Activated CD4-positive, alpha-beta T cell treated with anti-CD3 and anti-CD28 coated beads, Interleukin-2, amount 50 U/mL, for 4 hours (primary cell): ENCODE measurements around the gene INPP5D.
A peak's percentile ranks its signal among the peaks of the same experiment; 100 is the strongest.
"Not testable (repeated sequence)": the region's sequence is repeated elsewhere in the genome, so short reads cannot be mapped to it uniquely, and the experiment has no call there.

ENCODE experiments used
- DNase-seq, 2 experiments: peaks; one replicate each; pipeline ENCODE4 v3.0.0-alpha.2; 2020

The INPP5D gene

DNA sequence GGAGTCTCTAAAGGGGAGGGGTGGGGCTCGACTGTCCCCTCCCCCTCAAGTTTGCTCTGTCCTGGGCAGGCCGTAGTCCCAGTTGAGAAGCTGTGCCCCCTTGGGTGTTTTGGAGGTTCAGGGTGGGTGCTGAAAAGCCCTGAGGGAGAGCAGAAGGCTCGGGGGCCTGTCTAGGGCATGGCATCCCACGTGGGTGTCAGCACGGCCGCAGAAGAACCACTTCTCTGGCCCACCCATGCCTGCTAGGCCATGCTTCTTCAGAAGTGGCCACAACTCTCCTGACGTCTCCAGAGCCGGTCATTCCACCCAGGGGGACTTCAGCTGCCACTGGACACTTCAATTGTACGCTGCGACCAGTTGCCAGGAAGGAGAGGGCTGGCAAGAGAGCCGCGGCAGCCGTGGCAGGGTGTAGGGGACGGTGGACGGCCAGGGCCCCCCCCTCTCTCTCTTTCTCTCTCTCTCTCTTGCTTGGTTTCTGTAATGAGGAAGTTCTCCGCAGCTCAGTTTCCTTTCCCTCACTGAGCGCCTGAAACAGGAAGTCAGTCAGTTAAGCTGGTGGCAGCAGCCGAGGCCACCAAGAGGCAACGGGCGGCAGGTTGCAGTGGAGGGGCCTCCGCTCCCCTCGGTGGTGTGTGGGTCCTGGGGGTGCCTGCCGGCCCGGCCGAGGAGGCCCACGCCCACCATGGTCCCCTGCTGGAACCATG, at the start of gene INPP5D:
Gene INPP5D, plus strand, starts transcription at position 546 of the 704 bp plus-strand sequence. Its CDS starts 137 bp downstream, at position 683.
- DNase-seq: peak; percentile 64

DNA sequence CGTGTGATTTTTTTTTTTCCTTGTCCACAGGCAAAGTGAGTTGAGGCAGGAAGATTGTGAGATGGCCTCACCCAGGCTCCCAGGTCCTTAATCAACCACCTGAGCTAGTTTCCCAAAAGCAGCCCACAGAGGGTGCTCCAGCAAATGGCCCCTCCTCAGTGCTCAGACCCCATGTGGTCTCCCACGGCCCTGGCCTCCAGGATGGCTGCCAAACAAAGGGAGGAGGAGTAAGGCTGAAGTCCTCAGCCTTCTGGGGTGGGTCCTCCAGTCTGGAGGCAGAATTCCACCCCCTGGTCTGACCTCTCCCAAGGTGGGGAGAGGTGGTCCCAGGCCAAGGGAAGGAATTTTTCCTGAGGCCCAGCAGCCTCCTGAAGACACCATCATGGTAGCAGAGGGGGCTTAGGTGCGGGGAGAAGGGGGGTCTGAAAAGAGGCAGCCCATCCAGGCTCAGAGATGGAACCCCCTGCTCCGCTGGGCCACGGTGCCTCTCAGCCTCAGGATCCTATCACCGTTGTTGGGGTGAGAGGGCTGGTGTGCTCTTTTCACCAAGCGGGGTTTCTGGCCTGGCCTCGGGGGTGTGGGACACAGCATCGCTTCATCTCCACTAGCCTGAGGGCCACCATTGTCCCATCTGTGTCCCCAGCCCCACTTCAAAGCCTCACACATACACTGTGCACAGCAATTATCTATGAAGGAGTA, 49.4 kb upstream of the INPP5D start:
- no peak for DNase-seq

DNA sequence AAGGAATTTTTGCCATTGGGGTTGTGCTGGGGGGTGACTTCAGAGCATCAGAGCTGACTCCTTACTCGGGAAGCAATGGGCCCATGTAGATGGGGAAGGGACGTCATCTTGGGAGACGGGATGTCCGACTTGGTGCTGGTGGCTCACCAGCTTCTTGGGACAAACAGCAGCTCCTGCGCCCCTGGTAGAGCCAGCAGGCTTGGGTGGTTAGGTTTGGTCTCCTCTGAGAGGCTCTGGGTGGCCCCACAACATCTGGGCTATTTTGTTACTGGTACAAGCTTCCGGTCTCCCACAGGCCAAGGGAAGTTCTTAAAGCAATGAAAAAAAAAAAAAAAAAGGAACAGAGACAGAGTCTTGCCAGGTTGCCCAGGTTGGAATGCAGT, 48.9 kb upstream of the INPP5D start:
- DNase-seq: no peak

DNA sequence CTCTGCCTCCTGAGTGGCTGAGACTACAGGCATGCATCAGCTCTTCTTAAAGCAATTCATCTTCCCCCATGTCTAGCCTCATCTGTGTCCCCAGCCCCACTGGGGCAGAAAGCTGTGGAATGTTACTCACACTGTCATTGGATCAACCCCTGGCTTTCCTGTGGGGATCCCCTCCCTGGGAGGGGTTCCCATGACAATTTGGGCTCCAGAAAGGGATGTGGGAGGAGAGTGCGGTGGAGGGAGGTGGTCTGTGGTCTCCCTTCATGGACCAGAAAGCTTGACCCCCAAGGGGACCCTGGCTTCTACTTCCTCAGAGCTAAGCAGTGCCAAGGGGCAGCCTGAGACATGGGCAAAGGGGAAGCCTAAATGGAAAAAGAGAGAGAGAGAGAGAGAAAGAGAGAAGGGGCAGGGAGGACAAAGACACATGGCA, 48.4 kb upstream of the INPP5D start:
- no peak for DNase-seq

DNA sequence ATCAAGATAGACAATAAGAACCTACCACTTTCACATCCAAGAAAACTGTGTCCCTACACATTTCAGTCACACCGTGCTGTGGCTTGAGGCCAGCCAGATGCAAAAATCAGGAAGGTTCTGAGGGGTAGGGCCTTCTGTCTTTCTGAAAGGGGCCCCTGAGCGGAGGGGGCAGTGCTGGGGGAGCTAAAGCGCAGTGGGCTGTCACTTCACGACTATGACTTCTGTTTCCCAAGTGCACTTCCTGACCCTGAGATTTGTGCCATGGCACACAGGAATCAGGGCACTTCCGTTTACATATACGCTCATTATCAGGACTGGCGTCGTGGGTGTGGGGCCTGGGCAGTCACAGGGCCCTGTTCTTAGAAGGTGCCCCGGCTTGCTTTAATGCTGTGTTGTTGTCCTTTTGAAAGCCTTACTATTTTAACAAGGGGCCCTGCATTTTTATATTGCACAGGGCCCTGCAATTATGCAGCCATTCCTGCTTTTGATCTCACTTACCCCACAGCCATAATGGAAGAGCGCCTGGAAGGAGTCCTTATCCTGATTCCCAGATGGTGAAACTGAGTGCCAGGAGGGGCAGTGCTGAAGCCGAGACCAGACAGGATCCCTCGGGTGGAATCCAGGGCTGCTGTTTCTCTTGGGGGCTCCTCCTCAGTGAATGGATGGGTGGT, 47.7 kb upstream of the INPP5D start:
- no peak for DNase-seq

DNA sequence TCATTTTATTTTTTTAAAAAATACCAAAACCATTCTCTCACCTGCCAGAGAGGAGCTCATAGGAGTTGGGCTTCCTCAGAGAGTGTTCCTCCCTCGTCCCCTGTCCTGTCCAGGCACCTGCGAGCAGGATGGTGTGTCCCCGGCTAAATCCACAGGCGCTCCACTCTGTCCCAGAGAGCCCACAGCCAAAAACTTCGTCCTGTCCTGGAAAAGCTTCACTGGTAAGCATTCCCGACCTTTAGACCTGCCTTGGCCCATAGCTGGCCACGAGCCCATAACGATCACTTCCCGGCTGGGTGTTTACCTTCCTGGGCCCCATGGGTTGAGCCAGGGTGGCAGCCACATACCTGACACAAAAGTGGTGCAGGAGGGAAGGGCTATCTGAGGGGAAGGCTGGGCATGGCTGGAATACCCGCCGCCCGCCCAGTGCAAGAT, 47.1 kb upstream of the INPP5D start, which contains the start of gene NGEF:
Gene NGEF, minus strand, starts transcription at position 230 of the 435 bp plus-strand sequence. CDS start 38,366 bp downstream, outside the sequence.
- no peak for DNase-seq

DNA sequence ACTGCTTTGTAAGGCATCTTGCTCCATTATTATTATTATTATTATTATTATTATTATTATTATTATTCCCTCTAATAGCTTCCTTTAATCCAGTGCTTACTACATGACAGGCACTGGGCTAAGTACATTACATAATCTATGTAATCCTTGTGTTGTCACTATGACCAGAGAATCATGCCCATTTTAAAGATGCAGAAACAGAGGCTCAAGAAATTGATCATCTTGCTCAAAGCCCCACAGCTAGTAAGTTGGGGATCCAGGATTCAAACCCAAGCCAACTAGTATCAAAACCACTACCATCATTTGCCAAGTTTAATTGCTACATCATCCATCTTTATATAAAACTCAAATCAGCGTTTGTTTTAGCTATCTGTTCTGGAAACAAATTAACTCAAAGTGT, 46.5 kb upstream of the INPP5D start:
- no peak for DNase-seq

DNA sequence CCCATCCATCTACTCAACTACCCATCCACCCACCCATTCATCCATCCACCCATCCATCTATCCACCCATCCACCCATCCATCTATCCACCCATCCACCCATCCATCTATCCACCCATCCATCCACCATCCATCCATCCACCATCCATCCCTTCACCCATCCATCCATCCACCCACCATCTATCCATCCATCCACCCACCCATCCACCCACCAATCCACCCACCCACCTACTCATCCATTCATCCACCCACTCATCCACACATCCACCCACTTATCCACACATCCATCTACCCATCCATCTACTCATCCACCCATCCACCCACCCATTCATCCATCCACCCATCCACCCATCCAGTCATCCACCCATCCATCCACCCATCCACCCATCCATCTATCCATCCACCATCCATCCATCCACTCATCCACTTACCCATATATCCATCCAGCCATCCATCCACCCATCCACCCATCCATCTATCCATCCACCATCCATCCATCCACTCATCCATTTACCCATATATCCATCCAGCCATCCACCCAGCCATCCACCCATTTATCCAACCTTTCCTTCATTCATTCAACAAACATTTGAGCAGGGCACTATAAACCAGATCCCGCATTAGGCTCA, 45.0 kb upstream of the INPP5D start:
- DNase-seq: no peak

DNA sequence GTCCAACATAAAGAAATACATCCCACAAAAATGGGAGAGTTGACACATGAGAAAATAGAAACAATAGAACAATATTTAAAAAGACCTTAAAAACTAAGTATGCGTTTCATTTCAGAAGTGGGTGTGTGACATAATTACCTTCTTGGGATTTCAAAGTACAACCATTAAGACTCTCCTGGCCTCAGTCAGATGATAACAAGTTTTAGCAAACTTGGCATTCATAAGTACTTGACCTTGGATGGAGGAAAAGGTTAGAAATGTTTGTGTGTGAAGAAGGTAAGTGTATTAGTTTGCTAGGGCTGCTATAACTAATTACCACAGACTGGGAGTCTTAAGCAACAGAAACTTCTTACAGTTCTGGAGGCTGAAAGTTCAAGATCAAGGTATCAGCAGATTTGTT, 42.2 kb upstream of the INPP5D start:
- no peak for DNase-seq

DNA sequence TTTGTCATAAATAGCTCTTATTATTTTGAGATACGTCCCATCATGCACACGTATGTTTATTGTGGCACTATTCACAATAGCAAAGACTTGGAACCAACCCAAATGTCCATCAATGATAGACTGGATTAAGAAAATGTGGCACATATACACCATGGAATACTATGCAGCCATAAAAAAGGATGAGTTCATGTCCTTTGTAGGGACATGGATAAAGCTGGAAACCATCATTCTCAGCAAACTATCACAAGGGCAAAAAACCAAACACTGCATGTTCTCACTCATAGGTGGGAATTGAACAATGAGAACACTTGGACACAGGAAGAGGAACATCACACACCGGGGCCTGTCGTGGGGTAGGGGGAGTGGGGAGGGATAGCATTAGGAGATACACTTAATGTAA, 40.5 kb upstream of the INPP5D start:
- not testable (repeated sequence) for DNase-seq

DNA sequence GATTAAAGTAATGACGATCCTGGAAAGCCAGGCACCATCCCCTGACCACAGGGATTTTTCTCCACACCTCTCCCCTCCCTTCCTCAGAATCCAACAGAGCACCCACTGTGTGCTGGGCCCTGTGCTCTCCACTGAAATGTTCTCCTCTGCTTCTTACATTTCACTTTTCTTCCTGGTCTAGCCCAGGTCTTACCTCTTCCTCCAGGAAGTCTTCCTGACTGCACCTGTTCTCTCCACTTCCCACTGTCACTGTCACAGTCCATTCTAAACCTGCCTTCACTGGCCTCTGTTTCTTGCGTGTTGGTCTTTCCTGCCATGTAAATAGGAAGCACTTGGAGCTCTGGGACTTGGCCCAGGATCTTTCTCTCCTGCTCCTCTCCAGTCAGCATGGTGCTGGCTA, 39.7 kb upstream of the INPP5D start:
- DNase-seq: no peak

DNA sequence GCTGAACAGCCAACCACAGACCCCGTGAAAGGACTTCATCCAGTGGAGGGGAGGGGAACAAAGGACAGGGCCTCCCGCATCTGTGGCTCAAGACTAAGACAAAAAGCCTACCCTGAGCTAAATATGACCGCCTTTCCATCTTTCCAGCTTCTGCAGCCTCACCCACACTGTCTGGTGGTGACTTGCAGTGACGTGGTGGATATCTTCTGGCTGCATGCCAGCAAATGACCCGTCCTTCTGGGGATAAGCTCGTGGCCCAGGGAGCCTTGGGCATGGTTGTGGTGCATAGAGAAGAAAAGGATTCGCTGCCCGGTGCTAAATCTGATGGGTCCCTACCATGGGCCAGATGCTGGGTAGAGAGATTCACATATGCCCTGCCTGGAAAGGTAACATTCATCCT, 38.4 kb upstream of the INPP5D start:
- no peak for DNase-seq

DNA sequence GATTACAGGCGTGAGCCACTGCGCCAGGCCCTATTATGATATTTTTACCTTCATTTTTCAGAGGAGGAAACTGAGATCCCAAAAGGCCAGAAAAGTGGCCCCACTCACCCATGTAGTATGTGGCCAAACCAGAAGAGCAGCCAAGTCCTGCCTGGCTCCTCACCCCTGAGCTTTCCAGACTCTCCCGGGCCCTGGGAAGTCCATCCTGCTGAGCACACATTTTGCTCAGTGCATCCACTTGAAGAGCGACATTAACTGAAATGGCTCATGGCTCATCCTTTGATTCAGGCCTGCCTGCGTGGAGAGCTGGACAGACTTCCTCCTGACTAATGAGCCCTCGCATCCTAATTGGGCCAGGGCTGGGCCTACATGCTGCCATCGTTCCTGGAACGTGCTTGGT, 37.6 kb upstream of the INPP5D start:
- DNase-seq: no peak

DNA sequence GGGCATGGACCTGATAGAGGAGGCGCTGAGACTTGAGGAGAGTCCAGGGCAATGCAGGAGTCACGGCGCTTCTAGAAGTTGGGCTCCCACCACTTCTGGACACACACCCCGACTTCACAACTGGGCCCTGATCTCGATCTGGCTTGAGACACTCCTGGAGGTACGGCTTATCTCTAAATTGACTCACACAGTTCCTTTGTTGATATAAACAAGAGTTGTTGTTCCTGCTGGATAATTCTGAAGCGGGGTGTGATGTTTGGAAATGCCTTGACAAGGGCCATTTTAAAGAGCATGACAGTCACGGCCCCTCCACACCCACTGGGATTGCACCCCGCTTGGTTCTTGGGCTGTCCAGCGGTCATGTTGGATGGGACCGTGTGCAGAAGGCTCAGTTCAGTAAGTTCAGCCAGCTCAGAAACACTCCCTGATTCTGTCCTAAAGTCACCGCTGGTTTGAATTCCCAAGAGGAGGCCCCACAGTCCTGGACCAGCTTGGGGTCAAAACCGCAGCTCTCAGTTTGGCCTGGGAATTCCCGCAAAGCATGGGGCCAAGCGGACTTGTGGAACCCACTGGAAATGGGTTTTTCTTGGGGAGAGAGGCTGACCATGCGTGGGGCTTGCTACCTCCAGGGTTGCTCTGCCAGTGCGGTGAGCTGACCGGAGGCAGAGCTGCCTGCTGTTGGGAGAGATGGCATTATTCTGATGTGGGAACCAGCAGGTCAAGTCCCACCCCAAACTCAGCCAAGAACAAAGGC, 37.0 kb upstream of the INPP5D start:
- no peak for DNase-seq

DNA sequence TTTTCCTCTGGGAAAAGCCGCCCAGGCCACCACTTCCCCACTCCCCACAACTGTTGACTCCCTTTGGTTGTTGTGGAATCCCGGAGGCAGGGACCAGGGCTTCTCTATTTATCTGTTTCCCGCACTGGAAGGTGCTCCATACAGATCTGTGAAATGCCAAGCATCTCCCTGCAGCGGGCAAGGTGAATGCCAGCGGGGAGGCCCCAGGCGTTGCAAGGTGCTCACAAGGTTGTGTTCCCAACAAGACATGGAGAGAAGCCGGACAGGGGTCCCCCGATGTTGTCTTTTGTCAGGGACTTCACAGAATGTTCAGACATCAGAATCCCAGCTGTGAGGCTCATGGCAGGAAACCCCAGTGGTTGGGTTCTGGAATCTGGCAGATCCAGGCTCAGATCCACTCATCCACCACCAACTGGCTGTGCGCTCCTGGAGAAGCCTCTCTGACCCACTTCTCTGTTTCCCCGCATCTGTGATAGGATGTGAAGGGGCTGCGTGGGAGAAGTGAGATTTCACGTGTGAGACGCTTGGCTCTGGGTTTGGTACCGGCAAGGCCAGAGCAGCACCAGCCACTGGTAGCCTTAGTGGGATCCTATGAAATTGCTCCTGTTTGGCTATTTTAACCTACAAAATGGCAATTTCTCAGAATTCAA, 36.3 kb upstream of the INPP5D start:
- DNase-seq: no peak

DNA sequence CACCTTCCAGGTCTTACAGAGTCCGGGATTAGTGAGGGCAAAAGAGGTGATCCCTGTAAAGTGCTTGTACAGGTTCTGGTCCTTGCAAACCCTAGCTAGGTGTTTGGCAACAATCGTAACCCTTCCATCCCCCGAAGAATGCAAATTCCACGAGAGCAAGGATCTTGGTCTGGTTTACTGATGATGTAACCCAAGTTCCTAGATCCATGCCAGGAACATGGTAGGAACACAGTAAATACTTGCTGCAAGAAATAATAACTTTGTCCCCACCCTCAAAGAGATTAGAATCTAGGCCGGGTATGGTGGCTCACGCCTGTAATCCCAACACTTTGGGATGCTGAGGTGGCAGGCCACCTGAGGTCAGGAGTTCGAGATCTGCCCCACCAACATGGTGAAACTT, 34.4 kb upstream of the INPP5D start:
- DNase-seq: no peak

DNA sequence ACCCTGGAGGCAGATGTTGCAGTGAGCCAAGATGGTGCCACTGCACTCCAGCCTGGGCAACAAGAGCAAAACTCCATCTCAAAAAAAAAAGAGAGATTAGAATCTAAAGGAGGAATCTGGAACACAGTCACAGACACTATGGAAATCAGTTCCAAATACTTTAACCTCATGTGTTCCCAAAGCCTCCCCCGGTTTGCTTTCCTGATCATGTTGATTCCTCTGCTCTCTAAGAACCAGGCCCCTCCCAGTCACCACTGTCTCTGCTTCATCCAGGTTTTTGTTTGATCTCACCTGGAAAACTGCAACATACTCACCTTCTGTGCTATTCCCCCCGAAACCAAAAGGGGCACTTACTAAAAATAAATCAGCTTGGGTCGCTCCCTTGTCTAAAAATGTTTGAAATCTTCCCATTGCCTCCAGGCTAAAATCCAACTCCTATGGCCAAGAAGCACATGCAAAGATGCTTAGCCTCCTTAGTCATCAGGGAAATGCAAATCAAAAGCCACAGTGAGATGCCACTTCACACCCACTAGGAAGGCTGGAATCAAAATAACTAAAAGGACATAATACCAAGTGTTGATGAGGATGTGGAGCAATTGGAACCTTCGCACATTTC, 33.8 kb upstream of the INPP5D start:
- DNase-seq: no peak

DNA sequence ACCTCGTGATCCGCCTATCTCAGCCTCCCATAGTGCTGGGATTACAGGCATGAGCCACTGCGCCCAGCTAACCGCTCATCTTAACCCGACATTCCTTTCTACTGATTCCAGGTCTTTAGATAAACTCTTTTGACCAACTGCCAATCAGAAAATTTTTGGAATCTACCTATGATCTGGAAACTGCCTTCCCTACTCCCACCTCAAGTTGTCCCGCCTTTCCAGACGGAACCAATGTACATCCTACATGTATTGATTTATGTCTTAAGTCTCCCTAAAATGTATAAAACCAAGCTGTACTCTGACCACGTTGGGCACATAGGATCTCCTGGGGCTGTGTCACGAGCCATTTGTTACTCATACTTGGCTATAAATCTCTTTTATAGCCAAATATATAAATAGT, 30.8 kb upstream of the INPP5D start:
- DNase-seq: no peak

DNA sequence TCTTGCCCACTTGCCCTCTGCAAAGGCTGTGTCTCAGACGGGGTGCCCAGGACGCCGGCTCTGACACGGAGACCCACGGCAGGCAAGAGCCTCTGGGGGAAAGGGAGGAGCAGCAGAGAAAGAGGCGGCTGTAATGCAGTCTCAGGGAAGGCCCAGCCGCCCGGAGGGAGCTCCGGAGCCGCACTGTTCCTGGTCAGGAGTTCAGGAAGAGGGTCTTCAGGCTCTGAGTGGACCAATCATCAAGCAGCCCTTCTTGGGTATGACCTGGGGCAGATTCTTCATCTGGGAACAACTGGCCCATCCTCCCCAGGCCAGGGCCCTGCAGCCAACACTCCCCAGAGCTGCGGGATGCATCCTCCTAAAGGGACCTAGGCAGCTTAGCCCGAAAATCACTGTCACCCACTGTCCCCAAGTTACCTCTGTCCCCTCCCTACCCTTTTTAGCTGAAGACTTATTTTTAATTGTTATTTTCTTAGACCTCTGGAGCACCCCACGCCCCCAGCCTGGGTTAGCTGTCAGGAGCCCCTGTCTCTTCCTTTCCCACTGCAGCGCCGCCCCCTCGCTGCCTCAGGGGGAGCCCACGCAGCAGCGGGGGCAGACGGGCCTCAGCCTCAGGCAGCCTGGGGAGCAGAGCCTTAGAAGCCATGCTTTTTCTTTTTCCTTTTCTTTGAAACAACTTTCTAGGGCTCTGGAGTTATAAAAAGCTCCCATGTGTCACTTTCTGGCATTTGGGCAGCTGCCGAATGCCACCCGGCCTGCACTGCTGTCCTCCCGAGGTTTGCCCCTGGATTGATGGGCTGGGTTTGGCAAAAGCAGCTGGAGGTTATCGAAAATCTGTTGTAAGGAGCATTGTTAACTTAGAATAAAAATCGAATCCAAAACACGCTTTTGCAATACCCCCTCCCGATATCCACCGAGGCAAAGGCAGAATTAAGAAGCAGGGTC, 28.3 kb upstream of the INPP5D start:
- DNase-seq: no peak

DNA sequence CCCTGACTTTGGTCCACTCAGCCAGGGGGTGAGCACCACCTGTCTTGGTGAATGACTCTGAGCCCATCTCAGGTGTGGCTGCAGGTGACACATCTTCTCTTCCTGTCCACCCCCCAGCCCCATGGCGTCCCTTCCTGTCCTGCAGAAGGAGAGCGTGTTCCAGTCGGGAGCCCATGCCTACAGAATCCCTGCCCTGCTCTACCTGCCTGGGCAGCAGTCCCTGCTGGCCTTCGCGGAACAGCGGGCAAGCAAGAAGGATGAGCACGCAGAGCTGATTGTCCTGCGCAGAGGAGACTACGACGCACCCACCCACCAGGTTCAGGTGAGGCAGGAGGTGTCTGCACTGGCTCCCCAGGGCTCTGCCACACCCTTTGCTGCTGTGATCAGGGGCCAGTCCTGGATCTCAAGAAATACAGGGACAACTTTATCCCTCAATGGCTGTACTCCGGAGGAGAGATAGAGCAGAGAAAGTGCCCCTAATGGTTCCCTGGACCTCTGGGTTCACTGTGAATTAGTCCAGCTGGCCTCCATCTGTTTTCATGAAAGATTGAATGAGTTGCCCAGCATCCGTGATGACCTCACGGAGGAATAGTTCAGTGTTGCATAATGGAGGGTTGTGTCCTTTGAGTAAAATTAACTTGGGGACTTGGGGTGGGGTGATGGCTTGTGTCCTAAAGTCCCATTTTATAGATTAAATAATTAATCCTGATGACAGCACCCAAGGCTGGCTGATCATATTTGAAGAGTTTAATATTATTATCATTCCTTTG, 27.4 kb upstream of the INPP5D start, which contains the start of gene NEU2:
Gene NEU2, plus strand, starts transcription at position 122 of the 770 bp plus-strand sequence. Its CDS starts 0 bp downstream, at position 122.
- DNase-seq: no peak
